PFSK-1 (cell line): ENCODE measurements around the gene PROSER2.

ENCODE experiments used
- POLR2AphosphoS5 ChIP-seq: IDR thresholded peaks from 2 replicates; pipeline ENCODE4 v1.6.1; 2012; ENCODE audit warnings: low read depth, mild to moderate bottlenecking, control low read depth, low read length, moderate library complexity
- TAF1 ChIP-seq: IDR thresholded peaks from 2 replicates; pipeline ENCODE4 v1.6.1; 2012; ENCODE audit warnings: low read length, control low read depth, borderline replicate concordance; ENCODE audit not compliant: insufficient read depth

GRCh38 chr10:11910102-11910501 is 86.9 kb downstream of the PROSER2 start:
- TF ChIP-seq TAF1 (no peak), POLR2AphosphoS5 (no peak)
